Measurements from ENCODE around the gene ABHD12. TPM values are rescaled to one million over a fixed set of nuclear protein-coding genes. Genes with fewer than 3 reads are reported as not detected.
A peak's percentile ranks its signal among the peaks of the same experiment; 100 is the strongest.

The ABHD12 gene
- total and polyA plus RNA-seq, 5 donors, result 22.6 to 28.3 (median 25.3) TPM

- H3K27ac ChIP-seq (ENCODE audit: low read length), result peak overlapping the region; percentile 55
- H3K27me3 ChIP-seq (ENCODE audit: control insufficient read depth, insufficient read depth), result no peaks in the 10 kb centered on the region
- H3K9me3 ChIP-seq (ENCODE audit: control insufficient read depth, low read length), result no peaks in the 10 kb centered on the region
- intact Hi-C loops (cut with DNase I), result loop anchor here in 2 of 4 donors (5.0 to 10.0 kb wide), 4 partner anchors 71 to 102 kb away; partner anchors contain the start of genes ABHD12 (in 1 of the 2) and ENTPD6 (in 1 of the 2)
- WGBS, result 36% methylated on average over 10 of the region's 10 CpGs
- H3K4me1 ChIP-seq (ENCODE audit: control insufficient read depth, insufficient read depth, low read length), result peaks cover 5% of the 10 kb centered on the region
- no peak overlapping the region for H3K4me3 ChIP-seq (ENCODE audit: low read length)
- ATAC-seq (peak; percentile 70 to 77), DNase-seq (peak; percentile 71 to 87 (median 85))
Observed at GRCh38 chr20:25295386-25296093, 95.1 kb downstream of the ABHD12 start.

DNA sequence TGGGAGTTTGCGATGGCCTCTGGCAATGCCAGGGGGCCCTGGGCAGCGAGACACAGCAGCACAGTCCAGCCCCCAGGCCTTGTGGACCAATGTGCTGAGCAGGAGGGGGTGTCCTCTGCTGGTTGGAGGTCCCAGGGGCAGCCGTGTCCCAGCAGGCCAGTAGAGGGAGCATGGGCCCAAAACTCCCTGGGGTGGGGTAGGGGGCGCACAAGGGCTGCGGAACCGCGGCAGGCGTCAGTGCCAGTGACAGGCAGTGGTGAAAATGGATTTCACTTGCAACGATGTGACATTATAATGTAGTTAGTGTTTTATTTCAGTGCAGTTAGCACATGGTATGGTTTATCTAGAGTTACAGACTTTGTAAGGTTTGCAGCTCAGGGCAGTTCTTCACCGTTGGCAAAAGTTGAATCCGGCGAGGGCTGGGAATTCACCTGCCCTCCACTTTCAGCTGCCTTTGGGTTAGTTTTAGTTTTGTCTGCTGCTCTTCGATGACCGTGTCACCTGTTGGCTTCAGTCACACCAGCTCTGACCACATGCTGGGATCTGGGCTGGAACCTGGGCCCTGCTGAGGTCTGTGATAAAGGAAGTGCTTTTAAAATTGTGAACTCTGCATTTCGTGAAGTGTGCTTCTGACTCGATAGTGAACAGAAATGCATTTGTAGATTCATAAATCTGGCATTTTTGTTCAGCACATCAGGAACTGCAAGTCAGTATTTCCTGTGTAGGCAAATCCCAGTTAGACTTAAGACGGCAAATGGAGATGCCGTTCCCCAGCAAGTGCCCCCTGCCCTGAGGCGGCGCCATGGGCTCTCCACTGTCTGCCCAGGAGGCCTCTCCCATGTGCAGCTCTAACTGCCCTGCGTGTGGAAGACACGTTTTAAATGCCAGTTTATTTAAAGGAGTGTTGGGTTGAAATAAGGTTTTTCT, 95.9 kb downstream of the ABHD12 start:
- ATAC-seq, result peak; percentile 37 to 61
- intact Hi-C loops (cut with DNase I), result loop anchor here in 2 of 4 donors (5.0 to 10.0 kb wide), 4 partner anchors 70 to 103 kb away; partner anchors contain the start of genes ABHD12 (in 1 of the 2) and ENTPD6 (in 1 of the 2)
- H3K4me3 ChIP-seq (ENCODE audit: low read length), result no peak overlapping the region
- no peaks in the 10 kb centered on the region for H3K9me3 ChIP-seq (ENCODE audit: control insufficient read depth, low read length)
- peak in 2 of 3 donors; percentile 82 to 84 for DNase-seq
- no peaks in the 10 kb centered on the region for H3K27me3 ChIP-seq (ENCODE audit: control insufficient read depth, insufficient read depth)
- WGBS, result 48% methylated on average over 22 of the region's 22 CpGs
- H3K4me1 ChIP-seq (ENCODE audit: control insufficient read depth, insufficient read depth, low read length), result peaks cover 5% of the 10 kb centered on the region
- H3K27ac ChIP-seq (ENCODE audit: low read length), result peak overlapping the region; percentile 55

- peaks cover 5% of the 10 kb centered on the region for H3K4me1 ChIP-seq (ENCODE audit: control insufficient read depth, insufficient read depth, low read length)
- no peaks in the 10 kb centered on the region for H3K27me3 ChIP-seq (ENCODE audit: control insufficient read depth, insufficient read depth)
- intact Hi-C loops (cut with DNase I), result loop anchor here in 1 of 4 donors (10.0 kb wide), 3 partner anchors 69 to 101 kb away; partner anchors contain the start of genes ABHD12 and ENTPD6
- peak overlapping the region; percentile 37 for H3K27ac ChIP-seq (ENCODE audit: low read length)
- WGBS, result 80% methylated on average over 13 of the region's 13 CpGs
- no peak overlapping the region for H3K4me3 ChIP-seq (ENCODE audit: low read length)
- H3K9me3 ChIP-seq (ENCODE audit: control insufficient read depth, low read length), result no peaks in the 10 kb centered on the region
- DNase-seq (peak in 1 of 3 donors; percentile 54), ATAC-seq (peak in 1 of 2 donors; percentile 0)
Observed at GRCh38 chr20:25293910-25294458, 96.7 kb downstream of the ABHD12 start.

GRCh38 chr20:25293507-25293906, 97.1 kb downstream of the ABHD12 start:
- Histone ChIP-seq H3K4me1 (ENCODE audit: control insufficient read depth, insufficient read depth, low read length) (peaks cover 5% of the 10 kb centered on the region), H3K27ac (ENCODE audit: low read length) (peak overlapping the region; percentile 43)
- no peak for ATAC-seq

DNA sequence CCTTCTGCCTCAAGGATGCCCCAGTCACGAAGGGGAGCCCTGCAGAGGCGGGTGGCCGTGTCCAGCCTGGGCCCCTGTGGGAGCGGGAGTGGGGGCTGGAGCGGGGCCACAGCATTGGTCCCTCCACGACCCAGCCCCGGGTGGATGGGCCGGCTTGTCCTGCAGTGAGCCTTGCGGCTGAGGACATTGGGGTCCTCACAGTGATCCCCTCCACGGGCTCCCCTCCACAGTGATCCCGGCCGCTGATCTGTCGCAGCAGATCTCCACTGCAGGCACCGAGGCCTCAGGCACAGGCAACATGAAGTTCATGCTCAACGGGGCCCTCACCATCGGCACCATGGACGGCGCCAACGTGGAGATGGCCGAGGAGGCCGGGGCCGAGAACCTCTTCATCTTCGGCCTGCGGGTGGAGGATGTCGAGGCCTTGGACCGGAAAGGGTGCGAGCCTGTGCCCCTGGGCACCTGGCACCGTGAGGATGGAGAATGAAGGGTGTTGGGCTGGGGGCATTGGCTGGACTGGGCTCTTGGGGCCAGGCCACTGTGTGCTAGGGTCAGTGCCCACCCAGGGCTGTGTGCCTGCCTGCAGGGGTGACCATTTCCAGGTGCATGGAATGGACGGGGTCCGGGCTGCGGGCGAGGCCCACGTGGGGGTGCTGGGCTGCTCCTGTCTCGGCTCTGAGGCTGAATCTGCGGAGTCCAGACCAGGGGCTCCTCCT, 98.3 kb downstream of the ABHD12 start:
- H3K9me3 ChIP-seq (ENCODE audit: control insufficient read depth, low read length), result no peaks in the 10 kb centered on the region
- no peaks in the 10 kb centered on the region for H3K27me3 ChIP-seq (ENCODE audit: control insufficient read depth, insufficient read depth)
- no peak for ATAC-seq
- peak; percentile 10 to 58 (median 46) for DNase-seq
- no peak overlapping the region for H3K4me3 ChIP-seq (ENCODE audit: low read length)
- 92% methylated on average over 35 of the region's 35 CpGs for WGBS
- intact Hi-C loops (cut with DNase I), result loop anchor here in 1 of 4 donors (10.0 kb wide), 3 partner anchors 68 to 102 kb away; partner anchors contain the start of genes ABHD12 and ENTPD6
- H3K27ac ChIP-seq (ENCODE audit: low read length), result no peak overlapping the region
- H3K4me1 ChIP-seq (ENCODE audit: control insufficient read depth, insufficient read depth, low read length), result peaks cover 5% of the 10 kb centered on the region

More at GRCh38 chr20:25293507-25293906, 97.1 kb downstream of the ABHD12 start:
- Histone ChIP-seq H3K9me3 (ENCODE audit: control insufficient read depth, low read length) (no peaks in the 10 kb centered on the region), H3K4me3 (ENCODE audit: low read length) (no peak overlapping the region), H3K27me3 (ENCODE audit: control insufficient read depth, insufficient read depth) (no peaks in the 10 kb centered on the region)
- DNase-seq, result peak in 1 of 3 donors; percentile 45
- 58% methylated on average over 10 of the region's 10 CpGs for WGBS
- intact Hi-C loops (cut with DNase I), result loop anchor here in 1 of 4 donors (10.0 kb wide), 3 partner anchors 69 to 101 kb away; partner anchors contain the start of genes ABHD12 and ENTPD6

DNA sequence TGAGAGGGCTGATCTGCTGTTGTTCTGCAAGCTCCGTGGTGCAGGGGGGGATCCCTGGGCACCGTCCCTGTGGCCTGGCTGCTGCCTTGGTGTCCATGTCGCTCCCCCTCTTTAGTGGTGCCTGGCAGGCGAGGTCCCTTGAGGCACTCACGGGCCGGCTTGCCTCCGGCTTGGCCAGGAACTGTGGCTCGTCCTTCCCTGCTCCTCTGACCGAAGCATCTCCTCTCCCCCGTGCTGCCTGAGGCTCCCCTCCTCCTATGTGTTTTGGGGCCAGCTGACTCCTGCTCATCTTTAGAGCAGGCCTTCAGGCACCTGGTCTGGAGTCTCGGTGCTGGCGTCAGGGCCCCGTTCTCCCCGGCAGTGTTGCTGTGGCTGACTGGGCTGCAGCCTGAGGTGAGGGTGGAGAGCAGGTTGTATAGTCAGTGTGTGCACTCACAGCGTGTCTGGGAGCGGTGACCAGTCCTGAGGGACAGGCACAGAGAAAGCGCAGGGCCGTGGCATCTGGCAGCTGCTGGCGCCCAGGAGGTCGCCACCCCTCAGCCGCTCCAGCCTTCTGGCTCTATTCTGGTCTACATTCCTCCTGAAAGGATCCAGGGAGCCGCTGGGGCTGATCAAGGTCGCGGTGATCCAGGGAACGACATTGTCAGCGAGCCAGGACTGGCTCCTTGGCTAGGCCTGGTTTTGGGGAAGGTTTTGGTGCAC, 99.1 kb downstream of the ABHD12 start:
- DNase-seq, result peak; percentile 14 to 43 (median 42)
- intact Hi-C loops (cut with DNase I), result loop anchor here in 1 of 4 donors (10.0 kb wide), 3 partner anchors 67 to 103 kb away; partner anchors contain the start of genes ABHD12 and ENTPD6

DNA sequence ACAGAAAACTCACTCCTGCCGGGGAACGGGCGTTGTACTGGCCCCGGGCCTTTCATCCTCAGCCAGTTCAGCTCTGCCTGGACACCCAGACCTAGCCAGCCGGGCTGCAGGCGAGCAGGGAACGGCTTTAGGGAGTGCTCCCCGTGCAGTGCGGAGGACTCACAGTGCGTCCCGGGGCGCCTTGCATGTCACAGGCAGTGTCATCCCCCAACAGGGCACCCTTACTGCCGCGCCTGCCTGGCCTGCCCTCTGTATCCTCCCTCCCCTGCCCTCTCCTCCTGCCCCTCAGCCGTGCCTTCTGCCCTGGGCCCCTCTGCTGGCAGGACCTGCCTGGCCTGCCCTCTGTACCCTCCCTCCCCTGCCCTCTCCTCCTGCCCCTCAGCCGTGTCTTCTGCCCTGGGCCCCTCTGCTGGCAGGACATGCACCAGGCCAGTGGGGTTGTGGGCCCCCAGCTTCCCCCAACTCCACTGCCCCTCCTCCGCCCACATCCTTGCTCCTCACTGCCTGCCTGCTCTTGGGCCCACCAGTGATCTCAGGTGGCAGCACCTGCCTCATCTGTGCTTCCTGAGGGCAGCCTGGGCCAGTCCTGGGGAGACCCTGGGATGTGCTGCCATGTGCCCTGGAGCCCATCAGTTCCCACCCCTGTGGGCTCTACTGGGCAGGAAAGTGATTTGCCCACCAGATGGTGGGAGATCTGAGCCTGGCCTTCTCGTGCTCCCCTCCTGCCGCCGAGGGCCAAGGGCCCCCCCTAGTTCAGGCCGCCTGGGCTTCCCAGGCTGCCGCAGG, 99.8 kb downstream of the ABHD12 start:
- WGBS, result 85% methylated on average over 22 of the region's 22 CpGs
- Histone ChIP-seq H3K27ac (ENCODE audit: low read length) (no peak overlapping the region), H3K9me3 (ENCODE audit: control insufficient read depth, low read length) (no peaks in the 10 kb centered on the region), H3K4me3 (ENCODE audit: low read length) (no peak overlapping the region), H3K4me1 (ENCODE audit: control insufficient read depth, insufficient read depth, low read length) (peaks cover 2% of the 10 kb centered on the region), H3K27me3 (ENCODE audit: control insufficient read depth, insufficient read depth) (no peaks in the 10 kb centered on the region)
- DNase-seq, result peak; percentile 11 to 58 (median 38)
- ATAC-seq, result no peak
- intact Hi-C loops (cut with DNase I), result loop anchor here in 1 of 4 donors (10.0 kb wide), 3 partner anchors 66 to 104 kb away; partner anchors contain the start of genes ABHD12 and ENTPD6

More for the DNA sequence above, 99.1 kb downstream of the ABHD12 start:
- no peaks in the 10 kb centered on the region for H3K27me3 ChIP-seq (ENCODE audit: control insufficient read depth, insufficient read depth)
- H3K4me1 ChIP-seq (ENCODE audit: control insufficient read depth, insufficient read depth, low read length), result peaks cover 5% of the 10 kb centered on the region
- H3K4me3 ChIP-seq (ENCODE audit: low read length), result no peak overlapping the region
- H3K27ac ChIP-seq (ENCODE audit: low read length), result no peak overlapping the region
- 72% methylated on average over 26 of the region's 26 CpGs for WGBS
- ATAC-seq, result no peak
- H3K9me3 ChIP-seq (ENCODE audit: control insufficient read depth, low read length), result no peaks in the 10 kb centered on the region

GRCh38 chr20:25289886-25290597, 100.6 kb downstream of the ABHD12 start:
- 87% methylated on average over 24 of the region's 24 CpGs for WGBS
- Histone ChIP-seq H3K9me3 (ENCODE audit: control insufficient read depth, low read length) (no peaks in the 10 kb centered on the region), H3K27me3 (ENCODE audit: control insufficient read depth, insufficient read depth) (no peaks in the 10 kb centered on the region), H3K4me1 (ENCODE audit: control insufficient read depth, insufficient read depth, low read length) (no peaks in the 10 kb centered on the region), H3K4me3 (ENCODE audit: low read length) (no peak overlapping the region), H3K27ac (ENCODE audit: low read length) (no peak overlapping the region)
- ATAC-seq, result no peak
- intact Hi-C loops (cut with DNase I), result loop anchor here in 1 of 4 donors (10.0 kb wide), 3 partner anchors 65 to 105 kb away; partner anchors contain the start of genes ABHD12 and ENTPD6
- DNase-seq, result peak in 2 of 3 donors; percentile 4 to 27
